HCT116 (cell line): Measurements from ENCODE around the gene FCSK. TPM values are rescaled to one million over a fixed set of nuclear protein-coding genes. Genes with fewer than 3 reads are reported as not detected.

Source experiments
- ATAC-seq: fragments of 200-7000 bp; cut with Tn5 transposase; 2 replicates; pipeline ENCODE4 v1.9.1; 2020; ENCODE audit warnings: mild to moderate bottlenecking, moderate library complexity
- BruUV-seq: library from RNA; stranded (reverse); fragments of 400-500 nt; replicated peaks from 2 replicates; lab custom pipeline; 2021; lab: Mats Ljungman, UMichigan
- CTCF ChIA-PET: fragments of 300-600 bp; sonication (Branson Sonifier 250); formaldehyde crosslinking; loops from one replicate; lab custom pipeline; 2021; ENCODE audit warnings: antibody characterized with exemption; lab: Charles Lee
- POLR2A ChIA-PET: fragments of 300-600, 350-600 bp; sonication (Branson Sonifier 250); formaldehyde crosslinking; loops from one replicate; lab custom pipeline; 2021; ENCODE audit warnings: antibody characterized with exemption; lab: Charles Lee
- RAD21 ChIA-PET, 2 experiments: fragments of 300-600 bp; sonication (Branson Sonifier 250); formaldehyde crosslinking; loops; one replicate each; lab custom pipeline; 2023; ENCODE audit warnings: low total read pairs in 2 of 2; ENCODE audit not compliant: uncharacterized antibody in 2 of 2, unreplicated experiment in 2 of 2, low non-redundant PET in 1 of 2; lab: Charles Lee
- DNase-seq: peaks from one replicate; pipeline ENCODE4 v3.0.0-alpha.2; 2010; ENCODE audit warnings: low read depth, low spot score
- H2AFZ ChIP-seq: fragments of 200-600 bp; shearing (Covaris generic), sonication (generic); 2 replicates; pipeline ENCODE4 v1.6.1; 2017; ENCODE audit warnings: low read depth, mixed run types, mixed read lengths, antibody characterized with exemption, low read length; ENCODE audit not compliant: poor library complexity, severe bottlenecking
- H3K27ac ChIP-seq: 2 replicates; pipeline ENCODE4 v1.5.1; 2012; ENCODE audit warnings: low read depth, low read length
- H3K27me3 ChIP-seq: fragments of 200-600 bp; sonication (generic); 2 replicates; pipeline ENCODE4 v1.6.1; 2016; ENCODE audit warnings: mixed run types, low read length, mixed read lengths; ENCODE audit not compliant: insufficient read depth
- H3K36me3 ChIP-seq, 2 experiments: fragments of 200-500 bp in 1 of 2; fragments of 200-600 bp in 1 of 2; sonication (Bioruptor generic) in 1 of 2; sonication (generic) in 1 of 2; 2 replicates each; pipeline versions ENCODE4 v1.5.1 to v1.6.1; 2014 to 2016; ENCODE audit warnings: low read length in 2 of 2, inconsistent platforms in 1 of 2, mixed read lengths in 1 of 2, mixed run types in 1 of 2; ENCODE audit not compliant: insufficient read depth in 2 of 2, control insufficient read depth in 1 of 2
- H3K4me1 ChIP-seq, 2 experiments: fragments of 200-600 bp in 1 of 2; sonication (generic) in 1 of 2; 2 replicates each; pipeline versions ENCODE4 v1.5.1 to v1.6.1; 2012 to 2017; ENCODE audit warnings: low read length in 2 of 2, inconsistent platforms in 1 of 2, mild to moderate bottlenecking in 1 of 2, mixed read lengths in 1 of 2, mixed run types in 1 of 2, moderate library complexity in 1 of 2; ENCODE audit not compliant: insufficient read depth in 2 of 2, control insufficient read depth in 1 of 2
- H3K4me2 ChIP-seq: fragments of 200-600 bp; sonication (generic); 2 replicates; pipeline ENCODE4 v1.6.1; 2017; ENCODE audit warnings: mixed run types, low read length, mixed read lengths
- H3K4me3 ChIP-seq, 2 experiments: fragments of 200-600 bp in 1 of 2; sonication (generic) in 1 of 2; replicated peaks in 1 of 2; 2 replicates each; pipeline ENCODE4 v1.5.1; 2011 to 2016; ENCODE audit warnings: low read length in 2 of 2, control low read depth in 1 of 2, low read depth in 1 of 2, mild to moderate bottlenecking in 1 of 2, mixed read lengths in 1 of 2, mixed run types in 1 of 2
- H3K79me2 ChIP-seq: fragments of 200-600 bp; sonication (generic); 2 replicates; pipeline ENCODE4 v1.6.1; 2017; ENCODE audit warnings: mild to moderate bottlenecking, mixed run types, low read length, moderate library complexity, mixed read lengths; ENCODE audit not compliant: insufficient read depth
- H3K9ac ChIP-seq: fragments of 200-600 bp; sonication (generic); 2 replicates; pipeline ENCODE4 v1.6.1; 2016; ENCODE audit warnings: low read length, mixed read lengths
- H3K9me2 ChIP-seq: fragments of 200-600 bp; sonication (generic), shearing (Covaris generic); 2 replicates; pipeline ENCODE4 v1.6.1; 2017; ENCODE audit warnings: mixed run types, mild to moderate bottlenecking, moderate library complexity; ENCODE audit not compliant: insufficient read depth
- H3K9me3 ChIP-seq, 2 experiments: fragments of 200-500 bp in 1 of 2; fragments of 200-600 bp in 1 of 2; sonication (Bioruptor generic) in 1 of 2; sonication (generic) in 1 of 2; 2 replicates each; pipeline ENCODE4 v1.6.1; 2014 to 2017; ENCODE audit warnings: low read length in 2 of 2, mixed read lengths in 2 of 2, inconsistent platforms in 1 of 2, low read depth in 1 of 2, mild to moderate bottlenecking in 1 of 2, mixed run types in 1 of 2, moderate library complexity in 1 of 2; ENCODE audit not compliant: control insufficient read depth in 1 of 2, insufficient read depth in 1 of 2
- H4K20me1 ChIP-seq: fragments of 200-600 bp; sonication (generic), shearing (Covaris generic); 2 replicates; pipeline ENCODE4 v1.6.1; 2017; ENCODE audit warnings: mixed run types, mild to moderate bottlenecking, moderate library complexity; ENCODE audit not compliant: insufficient read depth
- ATF3 ChIP-seq: IDR thresholded peaks from 2 replicates; pipeline ENCODE4 v1.6.1; 2012
- CEBPB ChIP-seq: IDR thresholded peaks from 2 replicates; pipeline ENCODE4 v1.6.1; 2012; ENCODE audit warnings: low read depth
- CTCF ChIP-seq, 3 experiments: fragments of 200-600 bp in 1 of 3; sonication (generic) in 1 of 3; IDR thresholded peaks in 2 of 3; conservative IDR thresholded peaks in 1 of 3; 2 replicates each; pipeline ENCODE4 v1.5.1; 2012 to 2017; ENCODE audit warnings: low read depth in 2 of 3, low read length in 2 of 3, antibody characterized with exemption in 1 of 3, borderline replicate concordance in 1 of 3, control low read depth in 1 of 3, mild to moderate bottlenecking in 1 of 3, mixed read lengths in 1 of 3, mixed run types in 1 of 3, moderate library complexity in 1 of 3; ENCODE audit not compliant: insufficient read depth in 1 of 3
- EGR1 ChIP-seq: IDR thresholded peaks from 2 replicates; pipeline ENCODE4 v1.6.1; 2012; ENCODE audit warnings: low read depth
- ELF1 ChIP-seq: IDR thresholded peaks from 2 replicates; pipeline ENCODE4 v1.6.1; 2012; ENCODE audit warnings: low read depth, borderline replicate concordance
- EZH2phosphoT487 ChIP-seq: fragments of 200-600 bp; IDR thresholded peaks from 2 replicates; pipeline ENCODE4 v1.6.1; 2018; ENCODE audit warnings: antibody characterized with exemption, borderline replicate concordance
- FOSL1 ChIP-seq: IDR thresholded peaks from 2 replicates; pipeline ENCODE4 v1.6.1; 2012; ENCODE audit warnings: low read depth
- JUND ChIP-seq: IDR thresholded peaks from 2 replicates; pipeline ENCODE4 v1.6.1; 2012
- MAX ChIP-seq: IDR thresholded peaks from 2 replicates; pipeline ENCODE4 v1.6.1; 2012
- POLR2A ChIP-seq: IDR thresholded peaks from 2 replicates; pipeline ENCODE4 v1.7.0; 2011; ENCODE audit warnings: borderline replicate concordance; ENCODE audit not compliant: insufficient read depth, insufficient read length; ENCODE audit errors: extremely low read depth
- POLR2AphosphoS5 ChIP-seq: IDR thresholded peaks from 2 replicates; pipeline ENCODE4 v1.6.1; 2011; ENCODE audit warnings: mild to moderate bottlenecking, low read depth, low read length, moderate library complexity
- RAD21 ChIP-seq: IDR thresholded peaks from 2 replicates; pipeline ENCODE4 v1.6.1; 2012; ENCODE audit warnings: low read depth, mild to moderate bottlenecking
- SIN3A ChIP-seq: IDR thresholded peaks from 2 replicates; pipeline ENCODE4 v1.6.1; 2012; ENCODE audit warnings: low read depth
- SP1 ChIP-seq: IDR thresholded peaks from 2 replicates; pipeline ENCODE4 v1.6.1; 2012; ENCODE audit warnings: low read depth
- TCF7L2 ChIP-seq: IDR thresholded peaks from 2 replicates; pipeline ENCODE4 v1.7.0; 2011; ENCODE audit warnings: borderline replicate concordance, inconsistent platforms; ENCODE audit not compliant: insufficient read depth, insufficient read length; ENCODE audit errors: extremely low read depth
- YY1 ChIP-seq: IDR thresholded peaks from 2 replicates; pipeline ENCODE4 v1.6.1; 2011; ENCODE audit warnings: low read length, low read depth, moderate library complexity, mild to moderate bottlenecking; ENCODE audit not compliant: insufficient replicate concordance; ENCODE audit errors: extremely low read depth
- ZNF274 ChIP-seq: fragments of 200-500 bp; sonication (Bioruptor generic); IDR thresholded peaks from 2 replicates; pipeline ENCODE4 v1.6.1; 2014; ENCODE audit warnings: mild to moderate bottlenecking, low read depth, low read length, inconsistent platforms
- intact Hi-C: fragments of 100-400 bp; cut with micrococcal nuclease; formaldehyde crosslinking; loops from 2 replicates; pipeline ENCODE4 v1.10.0; 2022
- total RNA-seq: library from RNA; stranded (reverse); gene quantifications from one replicate; pipeline ENCODE4 v1.2.1, GENCODE V29; 2021; ENCODE audit not compliant: unreplicated experiment

FCSK gene
- total RNA-seq, 1 experiment from 2014 or later = 17.1 TPM

GRCh38 chr16:70510216-70510615, 55.8 kb downstream of the FCSK start:
- intact Hi-C loops = no loop called here
- Histone ChIP-seq H3K27ac (no peak overlapping the region), H3K36me3 (peaks cover 28 to 30% of the 10 kb centered on the region in 2 experiments; a peak in 3 of 4 replicates), H3K4me3 (no peak overlapping the region), H3K9me3 (no peaks in the 10 kb centered on the region), H4K20me1 (no peaks in the 10 kb centered on the region), H2AFZ (no peak overlapping the region), H3K4me2 (no peak overlapping the region), H3K9ac (no peak overlapping the region), H3K79me2 (no peaks in the 10 kb centered on the region), H3K9me2 (no peaks in the 10 kb centered on the region), H3K4me1 (no peaks in the 10 kb centered on the region), H3K27me3 (no peaks in the 10 kb centered on the region)
- ChIA-PET RAD21 (no interaction called here), CTCF (no interaction called here), POLR2A (no interaction called here)
- DNase-seq (no peak), ATAC-seq (no peak)
- BruUV-seq = no TSS peak
- TF ChIP-seq CTCF (IDR thresholded peaks at IDR 0.05 in 2 of 3, conservative IDR thresholded peaks at IDR 0.05 in 1 of 3; ENCODE audit: borderline replicate concordance in 1 of 3, insufficient read depth in 1 of 3, low read depth in 2 of 3, low read length in 2 of 3) (no peak), YY1 (no peak), ELF1 (no peak), MAX (no peak)

GRCh38 chr16:70511833-70512232, 57.4 kb downstream of the FCSK start:
- ChIA-PET RAD21 (no interaction called here), CTCF (no interaction called here)
- H3K27ac ChIP-seq = no peak overlapping the region
- TF ChIP-seq POLR2A = no peak
- TF ChIP-seq EZH2phosphoT487 = no peak
- no peak for TF ChIP-seq ZNF274
- no peak for TF ChIP-seq ATF3
- no peak for TF ChIP-seq TCF7L2
- TF ChIP-seq SIN3A = no peak
- TF ChIP-seq POLR2AphosphoS5 = no peak
- no peak for TF ChIP-seq YY1
- TF ChIP-seq FOSL1 = no peak
- no peak for TF ChIP-seq SP1
- TF ChIP-seq CEBPB = no peak
- no peak for TF ChIP-seq EGR1
- no peak for TF ChIP-seq JUND
- TF ChIP-seq RAD21 = no peak
- TF ChIP-seq CTCF (IDR thresholded peaks at IDR 0.05 in 2 of 3, conservative IDR thresholded peaks at IDR 0.05 in 1 of 3; ENCODE audit: borderline replicate concordance in 1 of 3, insufficient read depth in 1 of 3, low read depth in 2 of 3, low read length in 2 of 3) = no peak
- no peak for TF ChIP-seq ELF1

More at GRCh38 chr16:70511833-70512232, 57.4 kb downstream of the FCSK start:
- Histone ChIP-seq H3K4me3 (no peak overlapping the region), H2AFZ (no peak overlapping the region), H3K9me3 (no peaks in the 10 kb centered on the region), H3K9me2 (no peaks in the 10 kb centered on the region), H3K4me2 (no peak overlapping the region), H3K27me3 (no peaks in the 10 kb centered on the region), H3K4me1 (no peaks in the 10 kb centered on the region), H4K20me1 (no peaks in the 10 kb centered on the region), H3K9ac (no peak overlapping the region), H3K36me3 (peaks cover 30 to 33% of the 10 kb centered on the region in 2 experiments; a peak in 3 of 4 replicates), H3K79me2 (no peaks in the 10 kb centered on the region)
- POLR2A ChIA-PET = no interaction called here
- ATAC-seq (no peak), DNase-seq (no peak)
- BruUV-seq = no TSS peak
- intact Hi-C loops = no loop called here
